COR-L47 (cell line): ENCODE data around the gene KCNN3.

ENCODE experiments used
- DNase-seq: peaks from one replicate; lab custom pipeline; 2025; lab: John Stamatoyannopoulos, UW

KCNN3 gene

DNA sequence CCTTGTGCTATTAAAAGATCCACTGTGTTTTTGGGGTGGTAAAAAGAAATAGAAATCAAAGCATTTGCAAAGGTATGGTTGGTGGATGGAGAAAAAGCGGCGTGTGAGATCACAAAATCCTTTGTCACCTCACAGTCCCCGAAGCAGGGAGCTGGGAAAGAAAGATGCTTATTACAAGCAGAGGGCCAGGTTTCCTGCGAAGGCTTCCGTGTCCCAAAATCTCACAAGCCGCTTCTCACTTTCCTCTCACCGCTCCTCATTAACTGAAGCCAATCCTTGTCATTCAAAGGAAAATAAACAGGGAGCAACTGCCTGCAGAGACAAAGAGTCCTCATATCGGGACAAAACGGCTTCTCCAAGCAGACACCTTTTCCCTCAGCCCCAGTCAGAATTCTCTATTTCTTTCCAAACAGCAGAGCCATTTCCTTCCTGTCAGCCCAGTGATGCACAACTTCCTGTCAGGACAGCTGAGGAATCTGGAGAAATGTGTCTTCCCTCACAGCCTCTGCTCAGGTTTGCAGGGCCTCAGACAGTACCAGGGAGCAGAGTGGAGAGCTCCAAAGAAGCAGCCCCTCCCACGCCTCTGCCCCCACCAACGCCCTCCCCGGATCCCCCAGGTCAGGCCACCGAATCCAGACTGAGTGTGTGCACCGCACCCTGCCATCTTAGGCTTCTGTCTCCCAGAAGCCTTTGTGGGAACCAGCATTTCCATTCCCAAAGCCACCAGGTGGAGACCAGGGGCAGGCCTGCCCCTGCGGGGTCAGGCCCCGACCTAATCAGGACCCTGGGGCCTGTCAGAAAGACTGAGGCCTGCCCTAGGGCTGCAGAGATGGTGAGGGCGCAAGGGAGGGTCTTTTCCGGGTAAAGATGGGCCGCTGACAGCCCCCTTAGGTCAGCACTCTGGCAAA, 29.6 kb downstream of the KCNN3 start:
- no peak for DNase-seq

DNA sequence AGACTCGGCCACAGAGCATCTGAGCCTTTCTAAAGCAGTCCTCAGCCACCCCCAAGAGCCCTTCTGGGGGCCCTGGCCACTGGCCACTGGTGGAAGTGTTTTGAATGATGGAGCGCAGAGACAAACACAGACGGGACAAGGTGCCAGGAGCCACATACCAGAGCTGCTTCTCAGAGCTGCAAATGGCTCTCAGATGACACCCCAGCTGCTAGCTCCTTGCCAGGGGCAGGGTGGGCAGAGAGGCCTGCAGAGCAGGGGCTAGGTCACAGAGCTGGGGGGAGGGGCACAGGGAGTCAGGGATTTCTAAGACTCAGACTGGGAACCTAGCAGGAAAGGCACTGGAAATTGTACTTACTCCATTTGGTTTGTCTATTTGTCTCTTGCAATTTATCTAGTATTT, 30.4 kb downstream of the KCNN3 start:
- DNase-seq: no peak

DNA sequence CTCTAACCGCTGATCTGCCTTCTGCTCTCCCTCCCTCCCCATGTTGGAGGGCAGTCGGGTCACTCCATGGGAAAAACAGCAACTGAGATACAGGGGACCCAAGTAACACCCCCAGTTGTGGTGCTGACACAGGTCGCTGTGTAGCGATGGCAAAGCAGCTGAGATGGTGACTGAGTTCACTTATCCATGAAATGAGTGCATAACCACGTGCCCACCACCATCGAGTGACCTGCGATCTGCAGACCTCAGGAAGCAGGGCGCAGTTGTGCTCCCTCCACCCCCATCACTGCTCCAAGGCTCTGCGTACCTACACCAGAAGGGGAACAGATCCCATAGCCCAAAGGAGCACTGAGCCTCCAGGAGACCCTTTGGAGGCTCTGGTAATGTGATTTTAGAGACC, 31.1 kb downstream of the KCNN3 start:
- DNase-seq: no peak

DNA sequence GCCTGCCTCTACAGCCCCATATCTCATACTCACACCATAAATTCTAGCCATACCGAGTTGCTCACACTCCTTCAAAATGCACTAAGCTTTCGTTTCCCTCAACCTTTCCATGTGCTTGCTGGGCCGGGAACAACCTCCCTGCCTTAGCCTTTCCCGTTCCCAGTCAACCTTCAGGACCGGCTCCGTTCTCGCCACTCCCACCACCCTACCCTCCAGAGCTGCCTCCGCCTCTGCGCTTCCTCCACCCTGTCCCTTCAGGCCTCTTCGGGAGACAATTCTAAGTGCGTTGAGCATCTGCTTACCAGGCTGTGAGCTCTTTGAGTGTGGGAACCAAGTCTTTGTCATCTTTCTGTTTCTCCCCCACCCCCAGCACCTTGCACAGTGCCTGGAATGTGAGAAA, 31.6 kb downstream of the KCNN3 start:
- no peak for DNase-seq

DNA sequence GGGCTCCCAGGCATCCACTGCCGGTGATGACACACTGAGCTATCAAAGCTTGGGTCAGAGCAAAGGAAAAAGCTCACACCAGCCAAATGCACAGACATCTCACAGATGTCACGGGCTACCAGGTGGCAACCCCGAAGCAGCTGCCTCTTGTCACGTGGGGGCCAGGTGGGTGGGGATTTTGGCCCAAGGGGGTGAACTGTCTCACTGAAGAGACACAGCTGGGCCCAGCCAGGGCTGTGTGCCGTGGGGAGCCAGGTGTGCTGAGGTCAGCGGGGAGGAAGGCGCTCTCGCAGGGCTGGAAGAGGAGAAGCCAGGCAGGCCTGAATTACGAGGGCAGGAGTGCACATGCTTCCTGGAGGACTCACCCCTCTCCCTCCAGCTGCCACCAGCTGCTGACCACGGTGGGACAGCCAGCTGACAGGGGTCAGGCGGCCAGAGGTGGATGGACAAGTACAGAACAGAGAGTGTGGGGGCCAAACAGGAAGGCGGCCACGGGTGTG, 32.4 kb downstream of the KCNN3 start:
- no peak for DNase-seq

DNA sequence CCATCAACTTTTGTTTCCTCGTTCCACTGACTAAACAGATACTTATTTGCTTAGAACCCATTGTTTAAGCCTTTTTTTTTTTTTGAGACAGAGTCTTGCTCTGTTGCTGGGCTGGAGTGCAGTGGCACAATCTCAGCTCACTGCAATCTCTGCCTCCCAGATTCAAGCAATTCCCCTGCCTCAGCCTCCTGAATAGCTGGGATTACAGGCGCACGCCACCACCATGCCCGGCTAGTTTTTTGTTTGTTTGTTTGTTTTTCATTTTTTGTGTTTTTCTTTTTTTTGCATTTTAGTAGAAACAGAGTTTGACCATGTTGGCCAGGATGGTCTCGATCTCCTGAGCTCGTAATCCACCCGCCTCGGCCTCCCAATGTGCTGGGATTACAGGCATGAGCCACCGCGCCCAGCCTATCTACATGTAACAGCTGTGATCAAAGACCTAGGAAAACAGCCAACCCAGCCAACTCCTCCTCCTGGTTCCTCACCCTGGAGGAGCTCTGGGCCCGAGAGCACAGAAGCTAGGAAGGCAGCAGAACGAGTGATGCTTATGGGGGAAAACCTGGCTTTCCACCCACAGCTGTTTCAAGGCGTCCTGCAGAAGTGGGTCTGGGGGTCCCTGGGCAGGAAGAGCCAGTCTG, 32.9 kb downstream of the KCNN3 start:
- DNase-seq: no peak

DNA sequence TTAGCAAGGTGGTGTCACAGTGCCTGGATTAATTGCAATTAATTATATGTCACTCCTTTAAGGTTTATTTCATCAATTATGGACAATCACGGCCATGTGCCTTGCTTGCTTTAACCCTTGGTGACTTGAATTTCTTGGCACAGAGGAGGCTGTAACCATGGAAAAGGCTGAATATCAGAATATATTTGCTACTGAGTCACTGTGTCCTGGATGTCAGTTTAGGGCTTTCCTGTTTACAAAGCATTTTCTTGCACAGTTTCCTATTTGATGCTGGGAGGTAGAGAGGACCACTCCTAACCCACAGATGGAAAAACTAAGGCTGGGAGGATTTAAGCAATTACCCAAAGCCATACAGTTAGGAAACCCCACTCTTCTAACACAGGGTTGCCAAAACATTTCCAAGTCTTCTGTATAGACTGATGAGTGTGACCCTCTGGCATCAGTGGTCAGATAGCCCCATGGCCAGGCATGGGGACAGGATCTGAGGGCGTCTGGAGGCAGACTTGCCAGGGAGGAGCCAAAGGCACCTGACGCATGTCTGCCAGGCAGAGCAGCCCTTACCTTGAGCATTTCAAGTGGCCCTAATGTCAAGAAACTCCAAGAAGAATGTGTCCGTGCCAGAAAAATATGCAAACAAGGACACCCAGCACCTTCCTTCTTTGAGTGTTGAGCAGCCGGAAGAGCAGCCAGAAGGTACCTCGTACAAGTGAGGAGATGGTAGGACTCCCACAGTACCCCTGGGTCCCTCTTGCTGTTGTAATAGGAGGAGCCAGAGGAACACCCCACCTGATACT, 34.4 kb downstream of the KCNN3 start:
- no peak for DNase-seq

DNA sequence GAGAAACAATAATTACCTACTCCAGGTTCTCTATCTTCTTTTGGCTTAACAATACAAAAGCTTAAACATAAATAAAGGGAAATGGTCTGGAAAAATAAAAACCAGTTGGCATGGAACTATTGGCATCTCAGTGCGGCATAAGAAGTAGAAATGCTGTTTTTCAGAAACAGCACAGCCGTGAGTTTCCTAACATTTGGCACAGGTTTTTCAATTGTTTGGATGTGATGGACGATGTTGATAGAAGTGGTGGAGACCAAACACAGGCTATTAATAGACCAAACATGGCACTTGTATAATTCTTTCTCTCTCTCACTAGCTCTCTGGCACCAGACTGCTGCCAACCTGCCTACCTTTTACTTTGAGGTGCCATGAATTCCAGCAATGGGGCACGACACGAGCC, 36.2 kb downstream of the KCNN3 start:
- DNase-seq: no peak

DNA sequence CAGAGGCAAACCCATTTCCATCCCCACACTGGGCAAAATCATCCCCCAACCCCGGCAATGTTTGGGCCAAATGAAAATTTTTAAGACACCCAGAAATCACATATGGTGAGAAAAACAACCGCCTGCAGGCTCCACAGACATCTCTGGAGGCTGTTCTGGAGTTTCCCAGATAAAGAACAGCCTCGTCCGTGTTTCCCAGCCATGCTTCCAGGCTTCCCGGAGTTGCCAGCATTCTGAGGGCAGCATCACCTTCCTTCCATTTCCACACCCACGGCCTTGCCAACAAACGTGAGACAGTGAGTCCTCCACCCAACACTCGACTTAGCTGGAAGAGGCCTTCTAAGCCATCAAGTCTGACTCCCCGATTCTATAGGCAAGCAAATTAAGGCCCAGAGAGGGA, 36.9 kb downstream of the KCNN3 start:
- no peak for DNase-seq

DNA sequence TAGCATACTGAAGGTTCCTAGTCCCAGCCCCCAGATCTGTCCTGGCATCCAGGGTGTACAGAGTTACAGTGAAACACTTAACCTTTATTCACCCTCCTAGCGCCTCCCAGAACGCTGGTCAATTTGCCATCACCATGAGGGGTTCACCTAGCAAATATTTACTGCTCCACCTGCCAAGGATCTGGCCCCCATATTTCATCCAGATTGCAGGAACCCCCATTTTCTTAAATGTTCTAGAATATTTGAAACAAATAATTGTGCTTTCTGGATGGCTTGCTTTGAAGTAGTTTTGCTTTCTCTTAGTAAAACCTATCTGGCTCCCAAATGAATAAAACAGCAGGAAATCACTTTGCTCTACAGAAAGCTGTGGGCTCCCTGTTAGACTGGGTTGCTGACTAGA, 37.7 kb downstream of the KCNN3 start:
- no peak for DNase-seq

DNA sequence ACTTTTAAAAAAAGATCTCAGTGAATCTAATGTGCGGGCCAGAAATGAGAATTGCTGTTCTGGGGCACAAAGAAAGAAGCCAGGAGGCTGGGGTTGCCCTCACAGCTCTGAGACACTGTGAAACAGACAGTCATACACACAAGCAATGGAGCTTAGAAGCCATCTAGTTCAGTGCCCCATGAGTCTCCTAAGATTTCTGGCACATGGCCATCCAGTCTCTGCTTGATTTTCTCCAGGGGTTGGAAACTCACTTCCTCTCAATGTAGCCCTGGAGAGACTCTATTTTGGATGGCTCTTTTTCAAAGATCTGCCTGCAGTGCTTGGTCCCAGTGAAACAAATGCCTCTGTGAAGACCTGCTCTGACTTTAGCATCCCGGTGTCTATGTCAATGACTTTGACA, 38.6 kb downstream of the KCNN3 start:
- no peak for DNase-seq

DNA sequence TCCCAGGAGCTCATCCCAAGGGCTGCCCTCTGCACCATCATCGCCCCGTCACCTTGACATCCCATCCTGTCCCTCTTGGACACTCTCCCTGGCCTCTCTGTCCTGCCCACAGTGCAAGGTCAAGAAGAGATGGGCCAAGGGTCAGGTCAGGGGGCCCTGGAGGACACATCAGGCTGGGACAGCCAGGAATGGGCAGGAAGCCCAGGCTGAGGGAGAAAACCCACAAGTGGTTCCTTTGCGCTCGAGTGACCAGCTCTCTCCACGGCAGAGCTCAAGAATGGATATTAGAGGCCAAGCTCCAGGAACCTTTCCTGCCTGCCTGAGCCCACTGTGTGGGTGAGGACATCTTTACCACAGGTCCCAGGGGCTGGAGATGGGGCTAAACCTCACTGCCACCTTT, 41.0 kb downstream of the KCNN3 start:
- no peak for DNase-seq

DNA sequence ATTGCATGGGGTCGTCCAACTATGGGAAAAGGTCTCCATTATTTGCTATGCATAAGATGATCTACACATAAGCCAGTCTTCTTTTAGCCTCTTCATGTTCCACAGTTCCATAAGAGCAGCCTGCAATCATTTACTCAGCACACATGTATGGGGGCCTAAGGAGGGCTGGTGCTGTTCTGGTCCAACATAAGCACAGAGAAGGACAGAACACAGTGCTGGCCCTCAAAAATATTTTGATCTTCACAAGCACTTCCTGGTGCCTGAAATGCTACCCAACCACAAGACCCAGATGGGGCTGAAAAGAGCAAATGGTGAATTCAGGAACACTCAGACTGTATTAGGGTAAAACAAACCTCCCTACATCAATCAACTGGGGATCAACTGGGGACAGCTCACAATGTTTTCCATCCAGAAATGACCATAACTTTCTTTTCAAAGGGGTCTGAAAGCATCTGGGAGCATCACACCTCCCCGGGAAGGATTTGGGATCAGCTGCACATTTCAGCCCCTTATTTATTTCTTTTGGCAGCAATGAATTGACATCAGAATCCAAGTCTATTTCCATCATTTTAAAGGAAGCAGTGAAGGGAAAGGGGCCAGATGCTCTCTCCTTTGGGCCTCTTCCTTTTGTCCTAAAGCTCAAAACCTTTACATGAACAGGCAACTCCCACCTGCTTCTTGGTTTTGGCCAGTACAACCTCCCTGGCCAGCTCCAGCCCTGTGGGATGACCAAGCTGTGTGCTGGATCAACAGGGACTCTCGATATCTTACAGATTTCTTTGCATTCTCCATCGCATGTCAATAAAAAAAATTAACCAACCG, 45.7 kb downstream of the KCNN3 start:
- no peak for DNase-seq

DNA sequence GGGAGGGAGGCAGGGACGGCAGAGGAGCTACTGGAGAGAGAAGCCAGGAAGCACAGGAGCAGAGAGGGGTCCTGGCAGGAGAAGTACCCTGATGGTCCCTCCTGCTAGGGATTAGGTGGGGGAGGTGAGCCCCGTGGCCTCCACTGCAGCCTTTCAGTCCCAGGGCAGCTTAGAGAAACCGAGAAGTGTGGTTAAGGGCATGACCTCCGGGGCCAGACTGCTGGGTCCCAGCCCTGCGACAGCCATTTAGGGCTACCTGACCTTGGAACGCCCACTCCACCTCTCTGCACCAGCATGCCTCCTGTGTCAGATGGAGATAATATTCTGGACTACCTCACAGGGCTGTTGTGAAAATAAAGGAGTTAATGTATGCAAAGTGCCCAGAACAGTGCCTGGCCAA, 47.4 kb downstream of the KCNN3 start:
- no peak for DNase-seq

DNA sequence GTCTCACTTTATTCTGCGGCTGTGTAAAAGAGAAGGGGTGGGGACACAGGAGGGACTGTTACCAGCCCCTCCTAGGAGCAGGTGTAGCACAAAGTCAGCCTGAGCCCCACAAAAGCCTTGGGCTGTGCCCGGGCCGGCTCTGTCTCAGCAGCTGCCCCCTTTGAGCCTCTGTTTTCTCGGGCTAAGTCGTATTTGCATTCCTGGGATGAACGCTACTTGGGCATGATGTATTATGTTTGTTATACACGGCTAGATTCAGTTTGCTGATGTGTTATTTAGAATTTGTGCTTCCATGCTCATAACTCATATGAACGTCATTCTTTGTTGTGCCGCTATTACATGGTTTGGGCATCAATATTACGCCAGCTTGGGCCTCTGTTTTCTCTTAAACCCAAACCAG, 47.8 kb downstream of the KCNN3 start:
- no peak for DNase-seq

DNA sequence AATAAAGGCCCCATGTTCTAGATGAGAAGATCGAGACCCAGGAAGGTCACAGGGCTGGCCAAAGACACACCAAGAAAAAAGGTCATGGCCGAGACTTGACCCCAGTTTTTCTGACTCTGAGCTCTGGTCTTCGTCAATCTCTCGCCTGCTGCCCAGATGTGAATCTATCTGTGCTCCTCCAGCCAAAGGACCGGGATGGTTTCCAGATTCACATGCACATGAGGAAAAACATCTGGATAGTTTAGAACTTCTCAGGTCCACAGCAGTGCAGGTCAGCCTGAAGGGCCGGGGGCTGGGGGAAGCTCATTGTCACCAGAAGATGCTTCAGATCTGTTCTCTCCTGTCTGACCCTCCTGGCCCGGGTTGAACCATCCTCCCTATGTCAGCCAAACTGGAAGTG, 49.0 kb downstream of the KCNN3 start:
- DNase-seq: no peak

DNA sequence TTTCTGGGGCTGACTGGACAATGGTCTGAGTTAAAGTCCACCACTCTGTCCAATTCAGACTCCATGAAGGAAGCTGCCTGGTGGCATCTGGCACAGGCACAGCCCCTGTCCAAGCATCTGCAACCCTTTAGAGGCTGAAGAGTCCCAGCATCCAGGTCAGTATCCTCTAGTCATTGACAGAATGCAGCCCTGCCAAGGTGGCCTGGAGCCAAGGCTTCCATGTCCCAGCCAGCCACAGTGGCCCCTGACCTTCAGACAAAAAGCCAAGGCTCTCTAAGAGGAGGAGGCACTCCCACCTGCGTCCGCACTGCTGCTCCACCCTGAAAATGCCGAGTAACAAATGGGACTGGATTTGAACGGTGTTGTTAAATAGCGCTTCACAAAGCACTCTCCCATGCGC, 49.4 kb downstream of the KCNN3 start:
- no peak for DNase-seq

DNA sequence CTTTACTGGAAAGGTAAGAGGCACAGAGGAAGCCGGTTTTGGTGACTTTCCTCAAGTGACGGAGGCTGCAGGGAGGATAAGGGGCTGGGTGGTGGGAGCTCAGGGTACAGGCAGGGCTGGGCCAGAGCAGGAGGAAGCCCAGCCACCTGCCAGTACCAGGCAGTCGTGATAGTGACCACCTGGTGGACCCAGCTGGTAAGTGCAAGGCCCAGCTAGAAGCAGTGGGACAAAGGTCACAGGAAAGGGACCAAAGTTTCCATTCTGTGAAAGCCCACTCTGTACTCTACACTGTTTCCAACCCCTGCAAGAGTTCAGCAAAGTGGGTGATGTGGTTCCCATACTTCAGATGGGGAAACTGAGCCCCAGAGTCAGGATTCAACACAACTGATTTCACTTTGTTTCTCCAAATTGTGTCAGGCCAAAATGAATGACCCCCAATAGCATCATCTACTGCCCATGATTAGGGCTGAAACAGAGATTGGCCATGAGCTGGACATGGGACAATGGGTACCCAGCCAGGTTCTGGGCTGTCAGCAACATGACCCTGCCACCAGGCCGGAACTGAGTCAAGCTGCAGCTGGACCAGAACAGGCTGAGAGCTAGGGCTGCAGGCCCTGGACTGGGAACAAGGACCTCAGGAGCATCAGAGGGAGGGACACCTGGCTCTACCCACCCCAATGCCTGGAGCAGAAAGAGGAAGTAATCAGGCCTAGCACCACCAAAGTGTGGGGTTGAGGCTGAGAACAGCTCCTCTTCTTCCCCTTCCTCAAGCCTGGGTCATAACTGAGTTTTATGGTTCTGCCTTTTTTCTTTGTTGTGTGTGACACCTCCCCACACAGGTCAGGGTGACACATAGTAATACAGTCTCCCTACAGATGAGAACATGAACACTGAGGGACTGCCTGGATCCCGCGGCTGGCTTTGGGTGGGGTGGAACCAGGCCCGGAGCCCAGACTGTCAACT, 50.2 kb downstream of the KCNN3 start:
- no peak for DNase-seq

DNA sequence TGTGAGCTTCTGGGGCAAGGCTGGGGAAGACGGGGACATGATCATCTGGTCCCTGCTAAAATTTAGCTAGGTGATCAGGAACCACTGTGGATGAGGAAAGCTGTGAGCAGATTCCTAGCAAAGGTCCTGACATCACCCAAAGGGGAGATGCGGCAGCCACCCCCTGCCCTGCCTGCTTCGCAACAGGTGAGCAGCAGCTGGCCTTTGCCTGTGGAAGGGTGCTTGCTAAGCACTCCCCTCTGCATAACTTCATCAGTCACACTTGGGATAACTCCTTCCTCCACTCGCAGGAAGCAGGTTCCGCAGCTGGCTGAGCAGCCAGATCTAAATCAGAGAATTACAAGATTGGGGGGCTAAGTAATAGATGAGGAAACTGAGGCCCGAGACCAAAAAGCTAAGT, 51.2 kb downstream of the KCNN3 start:
- DNase-seq: no peak

DNA sequence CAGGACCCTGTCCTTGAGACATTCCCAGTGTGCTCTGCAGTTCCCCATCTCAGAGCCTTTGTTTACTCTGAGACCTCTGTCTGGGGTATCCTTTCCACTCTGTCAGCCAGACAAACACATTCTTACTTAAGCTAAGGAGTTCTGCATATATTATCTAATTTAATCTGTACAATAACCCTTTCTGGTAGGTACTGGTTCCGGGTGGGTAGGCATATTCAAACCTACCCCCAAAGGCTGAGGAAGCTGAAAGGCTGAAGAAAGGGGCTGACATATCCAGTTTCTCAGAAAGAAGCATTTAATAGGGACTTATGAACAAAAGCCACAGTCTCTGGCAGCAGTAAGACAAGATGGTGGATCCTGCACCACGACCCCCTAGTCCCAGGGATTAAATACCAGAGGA, 53.1 kb downstream of the KCNN3 start:
- no peak for DNase-seq

DNA sequence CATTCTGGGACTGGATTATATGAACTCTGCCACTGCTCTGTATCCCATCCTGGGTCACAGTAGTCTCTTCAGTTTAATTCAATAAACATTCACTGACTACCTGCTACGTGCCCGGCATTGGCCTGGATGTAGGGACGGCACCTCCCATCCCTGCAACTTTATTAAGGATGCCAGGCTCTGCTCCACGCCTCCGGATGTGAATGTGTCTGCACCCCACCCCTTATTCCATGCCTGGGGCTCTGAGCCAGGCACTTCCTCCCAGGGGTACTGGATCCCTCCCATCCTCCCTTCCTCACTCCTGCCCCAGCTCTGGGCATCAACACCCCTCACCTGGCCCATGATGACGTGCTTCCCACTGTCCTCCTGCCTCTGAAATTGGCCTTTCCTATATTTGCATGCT, 53.7 kb downstream of the KCNN3 start:
- DNase-seq: no peak
